Kidney capillary endothelial cell (primary cell): Measurements from ENCODE around the gene RET.
A peak's percentile ranks its signal among the peaks of the same experiment; 100 is the strongest.
"Not testable (repeated sequence)": the region's sequence is repeated elsewhere in the genome, so short reads cannot be mapped to it uniquely, and the experiment has no call there.

Experiments used
- DNase-seq: peaks from one replicate; pipeline ENCODE4 v3.0.0-alpha.2; 2018; ENCODE audit warnings: low spot score

RET gene

DNA sequence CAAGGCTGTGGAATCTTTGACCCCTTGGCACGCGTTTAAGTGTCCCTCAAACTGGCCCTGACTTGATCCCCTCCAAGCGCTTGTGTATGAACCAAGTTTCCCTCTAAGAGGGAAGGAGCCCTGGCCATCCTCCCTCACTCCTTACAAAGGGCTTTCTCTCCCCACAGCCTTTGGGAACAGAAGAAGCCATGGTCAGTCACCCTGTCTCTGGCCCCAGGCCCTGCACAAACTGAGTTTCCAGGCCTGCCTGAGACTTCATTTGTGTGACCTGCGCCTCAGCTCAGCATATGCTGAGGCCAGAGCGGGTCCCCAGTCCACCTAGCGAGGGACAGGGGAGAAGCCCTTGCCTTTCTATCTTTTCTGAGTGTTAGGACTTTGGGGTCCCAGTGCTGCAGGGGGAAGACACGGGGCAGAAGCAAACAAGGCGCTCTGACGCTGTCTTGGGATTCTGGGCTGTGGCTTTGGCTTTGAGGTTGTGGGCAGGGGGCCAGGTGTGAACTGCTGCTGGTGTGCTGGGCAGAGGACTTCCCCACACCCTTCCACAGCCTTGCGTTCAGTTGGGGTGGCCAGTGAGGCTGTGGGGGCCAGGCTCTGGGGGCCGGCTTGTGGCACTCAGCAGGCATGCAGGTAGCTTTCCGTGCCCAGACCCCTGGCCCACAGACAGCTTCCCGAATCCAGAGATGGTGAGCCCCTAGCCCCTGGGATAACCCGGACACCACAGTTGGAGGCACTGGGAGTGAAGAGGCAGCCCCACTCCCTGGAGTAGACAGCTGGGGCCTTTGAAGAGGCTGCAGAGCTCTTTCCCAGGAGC is 1.5 kb downstream of the RET start:
- DNase-seq = no peak

DNA sequence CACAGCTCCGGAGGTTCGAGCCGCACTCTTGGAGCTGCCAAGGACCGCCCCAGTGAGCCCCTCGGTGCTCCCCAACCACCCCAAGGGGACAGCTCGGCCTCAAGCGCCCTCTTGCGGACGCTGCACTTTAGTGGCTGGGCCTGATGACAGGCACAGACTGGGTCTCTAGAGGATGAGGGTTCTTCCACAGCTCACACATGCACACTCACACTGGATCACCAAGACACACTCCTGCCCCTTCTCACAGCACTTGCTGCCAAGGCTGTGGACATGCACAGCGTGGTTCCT is 2.1 kb downstream of the RET start:
- DNase-seq = peak; percentile 43

DNA sequence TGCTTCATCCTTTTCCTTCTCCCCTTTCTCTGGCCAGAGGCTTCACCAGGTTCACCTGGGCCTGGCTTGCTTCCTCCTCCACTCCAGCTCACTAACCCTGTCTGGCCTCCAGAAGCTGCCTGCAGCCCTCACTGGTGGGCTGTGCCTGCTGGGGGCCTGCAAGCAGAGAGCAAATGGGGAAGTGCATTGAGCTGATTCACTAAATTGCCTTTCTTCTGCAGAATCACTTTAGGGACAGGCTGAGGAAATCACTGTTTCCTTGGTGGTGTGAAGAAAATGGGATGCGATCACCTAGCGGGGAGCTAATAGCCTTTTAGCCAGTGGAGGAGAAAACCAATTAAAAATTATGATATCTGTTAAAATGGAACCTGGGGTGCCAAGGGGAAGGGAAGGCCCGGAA is 3.0 kb downstream of the RET start:
- no peak for DNase-seq

DNA sequence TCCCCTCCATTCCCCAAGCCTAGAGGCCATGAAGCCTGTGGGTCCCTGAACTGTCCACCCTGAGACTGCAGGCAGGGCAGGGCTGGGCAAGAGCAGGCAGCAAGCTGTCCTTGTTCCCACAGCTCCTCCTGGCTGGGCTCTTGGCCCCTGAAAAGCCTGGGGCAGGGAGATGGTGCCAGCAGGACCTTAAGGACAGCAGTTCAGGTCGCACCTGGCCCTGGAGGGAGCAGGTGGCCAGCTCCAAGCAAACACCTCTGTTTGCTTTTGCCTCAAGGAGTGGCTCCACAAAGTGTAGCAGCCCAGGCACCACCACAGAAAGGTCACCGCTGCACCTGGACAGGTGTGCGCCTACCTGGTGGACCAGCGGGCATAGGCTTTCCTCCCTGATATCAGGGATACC is 5.2 kb downstream of the RET start:
- DNase-seq = no peak

DNA sequence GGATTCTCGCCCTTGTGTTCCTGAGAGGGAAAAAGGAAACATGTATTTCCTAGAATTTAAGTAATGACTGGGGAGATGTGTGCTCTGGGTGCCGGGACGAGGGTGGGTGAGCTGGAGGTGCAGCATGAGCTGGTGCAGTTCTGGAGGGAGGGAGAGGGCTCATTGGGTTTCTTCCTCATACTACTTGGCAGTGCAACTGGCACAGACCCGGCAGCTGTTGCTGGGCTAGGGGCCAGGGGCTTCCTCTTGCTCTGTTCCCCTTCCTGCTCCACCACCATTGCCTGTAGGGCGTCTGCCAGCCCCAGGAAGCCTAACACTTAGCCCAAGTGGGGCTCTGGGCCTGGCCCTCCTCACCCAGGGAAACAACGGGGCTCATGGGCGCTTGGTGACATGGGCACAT is 5.9 kb downstream of the RET start:
- no peak for DNase-seq

DNA sequence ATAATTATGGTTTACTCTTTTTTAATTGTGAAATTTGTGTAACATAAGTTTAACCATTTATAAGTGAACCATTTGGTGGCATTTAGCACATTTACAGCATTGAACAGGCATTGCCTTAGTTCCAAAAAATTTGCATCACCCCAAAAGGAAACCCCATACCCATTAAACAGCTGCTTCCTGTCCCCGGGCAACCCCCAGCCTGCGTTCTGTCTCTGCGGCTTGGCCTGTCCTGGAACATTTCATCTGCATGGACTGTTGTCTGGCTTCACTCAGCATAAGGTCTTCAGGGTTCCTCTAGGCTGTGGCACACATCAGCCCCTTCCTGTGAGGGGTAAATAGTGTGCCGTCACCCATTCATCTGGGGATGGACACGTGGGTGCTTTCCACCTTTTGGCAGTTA is 6.9 kb downstream of the RET start:
- DNase-seq = no peak

DNA sequence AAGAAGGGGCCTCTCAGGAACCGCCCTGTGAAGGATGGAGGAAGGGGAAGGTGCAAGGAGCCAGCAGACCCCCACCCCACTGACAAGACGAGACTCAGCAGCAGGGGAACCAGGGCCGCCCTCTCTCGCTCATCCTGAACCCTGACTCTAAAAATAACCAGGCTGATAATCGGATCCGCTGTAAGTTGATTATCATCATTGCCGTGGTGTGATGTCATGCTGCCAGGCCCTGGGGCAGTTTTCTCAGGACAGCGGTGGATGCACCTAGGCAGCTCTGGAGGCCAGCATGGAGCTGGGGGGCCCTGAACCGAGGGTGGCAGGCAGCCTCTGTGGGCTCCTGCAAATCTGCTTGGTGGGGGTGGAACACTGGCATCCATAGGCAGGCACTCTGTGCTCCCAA is 7.9 kb downstream of the RET start:
- no peak for DNase-seq

DNA sequence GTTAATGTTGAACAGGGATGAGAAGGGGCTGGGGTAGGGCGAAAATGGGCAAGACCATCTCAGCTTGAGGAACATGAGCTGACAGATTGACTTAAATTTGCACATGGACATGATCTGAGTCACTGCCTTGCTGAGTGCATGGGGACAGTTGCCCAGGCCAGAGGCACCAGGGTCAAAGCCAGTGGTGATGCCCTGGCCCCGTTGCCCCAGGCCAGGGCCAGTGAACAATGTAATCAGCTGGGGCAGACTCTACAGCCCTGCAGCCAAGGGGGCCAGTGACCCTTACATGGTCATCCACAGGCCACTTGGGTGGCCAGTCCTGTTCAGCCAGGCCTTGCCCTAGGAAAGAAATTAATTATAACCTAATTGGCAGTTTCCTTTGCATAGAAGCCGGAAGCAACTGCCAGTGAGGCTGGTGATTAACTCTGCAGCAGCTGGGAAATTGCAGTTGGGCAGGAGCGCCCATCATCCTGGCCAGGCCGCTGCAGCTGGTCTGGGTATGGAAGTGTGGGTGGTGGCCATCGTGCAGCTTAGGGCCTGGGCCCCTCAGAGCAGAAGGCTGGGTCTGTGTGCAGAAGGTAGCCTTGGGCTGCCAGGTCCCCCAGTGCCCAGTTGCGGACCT is 9.6 kb downstream of the RET start:
- DNase-seq = no peak

DNA sequence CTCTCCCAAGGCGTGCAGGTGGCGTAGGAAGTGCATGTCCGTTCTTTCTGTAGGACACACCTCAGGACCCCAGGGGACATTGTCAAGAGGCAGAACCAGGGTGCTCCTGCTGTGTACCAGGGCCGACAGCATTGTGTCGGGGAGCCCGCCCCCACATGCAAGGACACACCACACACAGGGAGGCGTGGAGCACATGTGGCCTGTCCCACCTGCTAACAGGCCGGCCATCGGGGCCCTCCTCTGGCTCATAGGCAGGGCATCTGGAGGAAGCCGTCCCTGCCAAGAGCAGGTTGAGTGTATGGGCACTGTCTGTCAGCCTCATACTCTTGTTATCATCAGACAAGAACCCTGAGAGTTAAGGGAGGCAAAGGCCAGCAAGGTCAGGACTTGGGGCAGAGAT is 12.7 kb downstream of the RET start:
- DNase-seq = no peak

DNA sequence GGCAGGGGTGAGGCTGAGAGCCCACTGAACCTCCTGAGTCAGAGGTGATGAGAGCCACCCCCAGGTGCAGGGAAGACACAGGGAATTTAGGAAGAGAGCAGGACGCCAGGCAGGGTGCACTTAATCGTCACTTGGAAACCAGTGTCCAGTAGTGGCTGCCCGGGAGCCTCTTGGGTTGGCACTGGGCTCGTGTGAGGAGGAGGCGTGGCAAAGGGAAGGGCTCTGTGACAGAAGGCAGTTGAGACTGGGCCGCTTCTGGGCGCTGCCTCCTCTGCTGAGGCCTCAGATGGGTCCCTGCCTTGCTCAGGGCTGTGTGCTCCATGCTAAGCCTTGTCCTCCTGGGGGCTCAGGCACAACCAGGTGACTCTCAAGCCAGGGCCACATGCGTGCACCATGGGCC is 13.3 kb downstream of the RET start:
- DNase-seq = no peak

DNA sequence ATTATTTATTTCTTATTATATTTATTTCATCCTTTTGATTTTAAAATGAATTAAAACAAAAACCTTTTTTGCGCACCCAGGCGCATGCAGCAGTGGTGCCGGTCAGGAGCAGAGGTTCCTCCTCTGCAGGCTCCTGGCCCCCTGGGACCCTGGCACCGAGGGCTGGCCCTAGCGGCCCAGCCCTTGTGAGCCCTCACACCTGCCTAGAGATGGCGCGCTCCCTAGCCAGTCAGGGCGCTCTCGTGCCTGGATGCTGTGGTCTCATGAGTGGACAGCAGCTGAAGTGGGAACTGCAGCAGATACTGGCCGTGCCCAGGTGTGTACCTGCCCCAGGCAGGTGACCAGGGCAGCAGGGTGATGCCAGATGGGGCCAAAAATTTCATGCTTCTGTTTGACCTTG is 13.8 kb downstream of the RET start:
- no peak for DNase-seq

DNA sequence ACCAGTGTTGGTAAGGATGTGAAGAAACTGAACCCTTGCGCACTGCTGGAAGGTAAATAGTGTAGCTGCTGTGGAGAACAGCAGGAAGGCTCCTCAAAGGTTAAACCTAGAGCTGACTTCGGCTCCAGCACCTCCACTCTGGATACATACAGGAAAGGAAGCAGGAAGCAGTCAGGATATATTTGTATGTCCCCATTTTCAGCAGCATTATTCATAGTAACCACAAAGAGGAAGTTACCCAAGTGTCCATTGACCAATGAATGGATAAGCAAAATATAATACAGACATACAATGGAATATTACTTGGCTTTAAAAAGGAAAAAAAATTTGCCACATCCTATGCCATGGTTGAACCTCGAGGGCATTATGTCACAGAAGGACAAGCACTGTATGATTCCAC is 15.0 kb downstream of the RET start:
- DNase-seq = peak; percentile 17

DNA sequence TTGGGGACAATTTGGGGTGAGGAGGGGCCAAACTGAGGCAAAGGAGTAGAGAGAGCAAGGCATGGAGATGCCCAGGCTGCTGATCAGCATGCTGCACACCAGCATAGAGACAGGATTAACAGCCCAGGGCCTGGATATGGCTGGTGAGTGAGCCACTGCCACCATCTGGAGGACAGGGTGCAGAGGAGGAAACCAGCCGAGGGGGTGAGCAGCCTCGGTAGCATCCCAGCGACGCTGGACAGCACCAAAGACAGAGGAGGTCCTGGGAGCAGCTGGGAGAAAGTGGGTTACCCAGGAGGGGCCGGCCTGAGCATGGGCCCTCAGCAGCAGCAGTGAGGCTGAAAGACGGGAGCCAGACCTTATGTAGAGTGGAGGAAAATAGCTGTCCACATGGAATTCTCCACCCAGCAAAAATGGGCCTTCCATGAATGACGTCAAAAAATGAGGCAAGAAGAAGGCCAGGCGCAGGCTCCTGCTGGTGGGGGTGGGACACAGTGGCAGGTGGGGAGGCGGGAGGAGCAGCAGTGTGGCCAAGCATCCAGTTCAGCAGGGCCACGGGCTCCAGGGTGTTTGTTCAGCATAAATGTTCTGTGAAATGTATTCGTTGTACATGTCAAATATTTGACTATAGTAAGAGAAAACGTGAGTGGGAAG is 16.7 kb downstream of the RET start:
- DNase-seq = no peak

DNA sequence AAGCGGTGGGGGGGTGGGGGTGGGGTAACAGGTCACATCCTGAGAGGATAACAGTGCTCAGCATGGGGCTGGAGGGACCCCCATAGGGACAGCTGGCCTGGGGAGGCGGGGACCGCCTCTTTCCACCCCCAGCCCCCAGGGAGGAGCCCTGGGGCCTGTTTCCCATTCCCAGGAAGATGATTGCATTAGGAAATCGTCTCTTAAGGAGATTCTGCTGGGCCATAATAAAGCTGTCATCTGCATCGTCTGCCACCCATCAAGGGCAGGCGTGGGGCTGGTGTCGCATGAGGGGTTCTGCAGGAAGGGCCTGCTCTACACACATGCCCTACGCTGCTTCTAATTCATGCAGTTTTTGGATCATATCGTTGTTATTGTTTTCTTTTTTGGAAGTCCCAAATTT is 17.2 kb downstream of the RET start:
- DNase-seq = no peak

DNA sequence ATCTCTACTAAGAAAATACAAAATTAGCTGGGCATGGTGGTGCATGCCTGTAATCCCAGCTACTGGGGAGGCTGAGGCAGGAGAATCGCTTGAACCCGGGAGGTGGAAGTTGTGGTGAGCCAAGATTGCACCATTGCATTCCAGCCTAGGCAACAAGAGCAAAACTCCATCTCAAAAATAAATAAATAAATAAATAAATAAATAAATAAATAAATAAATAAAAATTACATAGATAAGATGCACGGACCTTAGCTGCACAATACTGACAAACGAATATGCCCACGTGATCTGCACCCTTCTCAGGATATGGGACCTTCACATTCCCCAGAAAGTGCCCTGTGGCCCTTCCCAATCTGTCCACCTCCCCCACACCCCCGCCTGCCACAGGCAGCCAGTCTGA is 22.5 kb downstream of the RET start:
- not testable (repeated sequence) for DNase-seq

DNA sequence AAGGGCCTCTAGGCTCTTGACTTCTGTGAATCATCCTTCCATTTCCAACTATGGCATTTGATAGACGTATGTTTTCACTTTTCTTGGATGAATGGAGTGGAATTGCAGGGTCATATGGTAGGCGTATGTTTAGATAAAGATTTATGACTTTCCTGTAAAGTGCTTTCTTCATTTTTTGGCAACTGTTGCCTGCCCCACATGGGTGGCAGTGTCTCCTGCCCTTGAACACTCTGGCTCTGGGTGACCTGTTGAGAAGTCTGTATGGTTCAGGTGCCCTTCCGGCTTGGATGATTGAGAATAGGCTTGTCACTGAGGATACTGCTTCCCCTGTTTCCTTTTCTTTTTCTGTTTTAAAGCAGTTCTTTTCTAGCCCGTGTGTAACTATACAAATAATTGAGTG is 23.1 kb downstream of the RET start:
- no peak for DNase-seq

DNA sequence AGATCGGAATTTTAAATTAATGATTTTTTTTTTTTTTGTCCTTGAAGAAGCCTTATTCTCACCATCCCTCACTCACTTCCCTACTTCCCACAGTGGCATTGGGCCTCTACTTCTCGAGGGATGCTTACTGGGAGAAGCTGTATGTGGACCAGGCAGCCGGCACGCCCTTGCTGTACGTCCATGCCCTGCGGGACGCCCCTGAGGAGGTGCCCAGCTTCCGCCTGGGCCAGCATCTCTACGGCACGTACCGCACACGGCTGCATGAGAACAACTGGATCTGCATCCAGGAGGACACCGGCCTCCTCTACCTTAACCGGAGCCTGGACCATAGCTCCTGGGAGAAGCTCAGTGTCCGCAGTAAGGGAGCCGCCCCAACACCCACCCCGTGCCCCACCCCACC is 23.5 kb downstream of the RET start:
- no peak for DNase-seq

DNA sequence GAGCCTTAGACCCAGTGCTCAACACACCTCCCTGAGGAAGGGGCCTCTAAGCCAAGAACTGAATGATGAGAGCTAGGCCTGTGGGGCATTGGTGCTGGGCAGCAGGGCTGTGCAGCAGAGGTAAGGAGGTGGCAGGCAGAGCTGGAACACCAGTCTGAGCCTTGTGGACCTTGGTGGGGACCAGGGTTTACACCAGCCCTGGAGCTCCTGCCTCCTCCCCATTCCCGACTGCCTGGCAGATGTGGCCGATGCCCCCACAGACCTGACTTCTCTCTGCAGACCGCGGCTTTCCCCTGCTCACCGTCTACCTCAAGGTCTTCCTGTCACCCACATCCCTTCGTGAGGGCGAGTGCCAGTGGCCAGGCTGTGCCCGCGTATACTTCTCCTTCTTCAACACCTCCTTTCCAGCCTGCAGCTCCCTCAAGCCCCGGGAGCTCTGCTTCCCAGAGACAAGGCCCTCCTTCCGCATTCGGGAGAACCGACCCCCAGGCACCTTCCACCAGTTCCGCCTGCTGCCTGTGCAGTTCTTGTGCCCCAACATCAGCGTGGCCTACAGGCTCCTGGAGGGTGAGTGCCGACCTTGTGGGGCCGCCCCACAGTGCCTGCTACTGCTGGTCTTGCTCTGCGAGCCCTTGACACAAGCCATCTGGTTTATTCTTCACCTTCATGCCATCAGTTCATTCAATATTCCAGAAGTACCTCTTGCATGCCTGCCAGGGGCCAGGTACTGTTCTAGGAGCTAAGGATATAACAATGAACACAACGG is 25.4 kb downstream of the RET start:
- no peak for DNase-seq

DNA sequence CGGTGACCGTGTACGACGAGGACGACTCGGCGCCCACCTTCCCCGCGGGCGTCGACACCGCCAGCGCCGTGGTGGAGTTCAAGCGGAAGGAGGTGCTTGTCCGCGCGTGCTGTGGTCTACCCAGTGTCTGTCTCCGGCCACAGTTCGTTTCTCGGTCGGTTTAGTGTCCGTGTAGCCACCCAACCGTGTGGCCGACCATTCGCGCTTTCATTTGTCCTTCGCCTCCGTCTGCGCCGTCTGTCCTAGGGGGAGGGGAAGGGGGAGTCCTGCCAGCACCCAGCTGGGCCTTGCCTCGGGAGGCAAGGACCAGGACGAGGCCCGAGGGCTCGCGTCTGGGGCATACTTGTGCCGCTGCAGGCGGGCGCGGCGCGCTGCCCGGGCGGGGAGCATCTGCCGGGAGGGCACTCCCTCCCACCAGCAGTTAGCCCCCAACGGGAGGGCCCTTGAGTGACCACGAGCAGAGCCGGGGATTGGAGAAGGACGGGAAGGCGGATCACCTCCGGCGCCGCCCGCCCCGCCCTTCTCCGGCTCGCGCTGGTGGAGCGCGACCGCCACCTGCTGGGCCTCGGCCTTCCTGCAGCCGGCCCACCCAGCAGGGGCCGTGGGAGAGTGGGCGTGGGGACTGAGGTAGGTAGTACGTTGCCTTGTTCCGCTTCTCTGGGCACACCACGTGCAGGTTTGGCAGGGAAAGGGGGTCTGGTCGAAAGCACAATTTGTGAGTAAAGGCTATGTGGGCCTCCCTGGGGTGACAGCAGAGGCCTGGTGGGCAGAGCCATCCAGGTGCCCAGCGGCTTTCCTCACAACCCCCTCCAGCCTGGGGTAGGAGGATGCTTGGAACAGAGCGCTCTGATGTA is 28.5 kb downstream of the RET start:
- DNase-seq = peak; percentile 64

DNA sequence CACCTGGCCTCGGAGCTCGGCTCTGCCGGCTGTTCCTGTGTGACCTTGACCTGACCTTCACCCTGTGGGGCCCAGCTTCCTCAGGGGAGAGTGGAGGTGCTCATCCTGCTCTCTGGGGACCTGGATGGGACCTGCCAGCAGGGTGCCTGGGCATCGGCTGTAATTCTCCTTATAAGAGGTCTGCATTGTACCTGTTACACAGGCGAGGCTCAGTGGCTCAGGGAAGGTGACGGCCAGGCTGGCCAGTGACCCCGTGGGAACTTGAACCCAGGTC is 29.0 kb downstream of the RET start:
- DNase-seq = no peak

DNA sequence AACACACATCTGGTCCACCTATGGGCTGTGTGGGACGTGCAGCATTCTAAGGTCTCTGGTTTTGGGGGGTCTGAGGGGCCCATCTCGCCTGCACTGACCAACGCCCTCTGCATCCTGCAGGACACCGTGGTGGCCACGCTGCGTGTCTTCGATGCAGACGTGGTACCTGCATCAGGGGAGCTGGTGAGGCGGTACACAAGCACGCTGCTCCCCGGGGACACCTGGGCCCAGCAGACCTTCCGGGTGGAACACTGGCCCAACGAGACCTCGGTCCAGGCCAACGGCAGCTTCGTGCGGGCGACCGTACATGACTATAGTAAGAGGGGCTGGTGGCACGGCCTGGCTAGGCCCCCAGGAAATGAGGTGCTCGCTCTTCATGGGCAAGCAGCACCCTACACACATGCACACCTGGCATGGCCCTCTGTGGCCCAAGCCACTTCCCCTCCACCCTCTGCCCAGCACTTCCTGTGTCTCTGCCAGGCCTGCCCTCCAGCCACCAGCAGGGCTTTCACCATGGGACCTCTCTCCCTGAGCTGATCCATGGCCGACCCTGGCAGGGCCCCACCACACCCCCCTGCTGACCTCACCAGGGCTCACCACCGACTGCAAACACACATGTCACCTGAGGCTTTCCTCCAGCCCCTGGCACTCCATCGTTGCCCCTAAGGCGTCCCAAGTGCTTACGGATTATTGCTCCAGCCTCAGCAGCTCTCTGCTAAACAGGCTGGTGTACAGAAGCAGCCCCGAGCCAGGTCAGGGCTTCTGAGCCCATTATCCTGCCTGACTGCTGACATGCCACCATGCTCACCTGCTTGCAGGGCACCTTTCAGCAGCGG is 29.6 kb downstream of the RET start:
- no peak for DNase-seq
